SK-N-SH (cell line): ENCODE results near the gene AVP. TPM values are rescaled to one million over a fixed set of nuclear protein-coding genes. Genes with fewer than 3 reads are reported as not detected.
A peak's percentile ranks its signal among the peaks of the same experiment; 100 is the strongest.

Experiments used
- CTCF ChIA-PET: fragments of 300-600, 350-600 bp; formaldehyde crosslinking; extraction: SDS; loops from one replicate; lab custom pipeline; 2021; lab: Yijun Ruan, JAX
- POLR2A ChIA-PET: fragments of 350-600 bp; sonication (Branson Sonifier 250); formaldehyde crosslinking; extraction: SDS; loops from one replicate; lab custom pipeline; 2020; ENCODE audit warnings: antibody characterized with exemption, inconsistent platforms; lab: Yijun Ruan, JAX
- DNase-seq: peaks from one replicate; pipeline ENCODE4 v3.0.0; 2012
- H2AFZ ChIP-seq: fragments of 200-600 bp; sonication (generic); 2 replicates; pipeline ENCODE4 v1.8.1; 2016; ENCODE audit warnings: antibody characterized with exemption, mild to moderate bottlenecking, low read depth
- H3F3A ChIP-seq: fragments of 200-600 bp; sonication (generic); replicated peaks from 2 replicates; pipeline ENCODE3; 2016; ENCODE audit warnings: antibody characterized with exemption, mild to moderate bottlenecking; ENCODE audit not compliant: insufficient read depth
- H3K27ac ChIP-seq, 2 experiments: fragments of 200-500 bp in 1 of 2; fragments of 200-600 bp in 1 of 2; sonication (Bioruptor generic) in 1 of 2; sonication (generic), shearing (Covaris generic) in 1 of 2; 2 replicates each; pipeline versions ENCODE4 v1.5.1 to v1.6.1; 2014 to 2016; ENCODE audit warnings: low read depth in 2 of 2, inconsistent platforms in 1 of 2, low read length in 1 of 2, mild to moderate bottlenecking in 1 of 2, mixed read lengths in 1 of 2
- H3K27me3 ChIP-seq: fragments of 200-600 bp; sonication (generic), shearing (Covaris generic); 2 replicates; pipeline ENCODE4 v1.6.1; 2016; ENCODE audit warnings: mixed run types; ENCODE audit not compliant: insufficient read depth
- H3K36me3 ChIP-seq, 2 experiments: fragments of 200-500 bp in 1 of 2; fragments of 200-600 bp in 1 of 2; sonication (Bioruptor generic) in 1 of 2; sonication (generic) in 1 of 2; replicated peaks in 1 of 2; 2 replicates each; pipeline versions ENCODE3 to v1.5.1; 2014 to 2016; ENCODE audit warnings: low read length in 1 of 2, mild to moderate bottlenecking in 1 of 2; ENCODE audit not compliant: insufficient read depth in 2 of 2, control insufficient read depth in 1 of 2
- H3K4me1 ChIP-seq, 2 experiments: fragments of 200-500 bp in 1 of 2; fragments of 200-600 bp in 1 of 2; sonication (Bioruptor generic) in 1 of 2; sonication (generic), shearing (Covaris generic) in 1 of 2; 2 replicates each; pipeline versions ENCODE4 v1.5.1 to v1.6.1; 2014 to 2016; ENCODE audit warnings: low read depth in 1 of 2, low read length in 1 of 2, mixed run types in 1 of 2; ENCODE audit not compliant: insufficient read depth in 2 of 2, control insufficient read depth in 1 of 2
- H3K4me2 ChIP-seq: fragments of 200-600 bp; sonication (generic), shearing (Covaris generic); 2 replicates; pipeline ENCODE4 v1.6.1; 2017; ENCODE audit warnings: mixed run types
- H3K4me3 ChIP-seq, 2 experiments: fragments of 200-500 bp in 1 of 2; fragments of 200-600 bp in 1 of 2; sonication (Bioruptor generic) in 1 of 2; sonication (generic), shearing (Covaris generic) in 1 of 2; 2 replicates each; pipeline versions ENCODE4 v1.5.1 to v1.8.1; 2014 to 2016; ENCODE audit warnings: low read depth in 2 of 2, inconsistent platforms in 1 of 2, low read length in 1 of 2, mild to moderate bottlenecking in 1 of 2, mixed read lengths in 1 of 2, moderate library complexity in 1 of 2
- H3K79me2 ChIP-seq: fragments of 200-600 bp; sonication (generic); 2 replicates; pipeline ENCODE4 v1.8.1; 2017; ENCODE audit warnings: mild to moderate bottlenecking; ENCODE audit not compliant: insufficient read depth
- H3K9ac ChIP-seq: fragments of 200-600 bp; sonication (generic); 2 replicates; pipeline ENCODE4 v1.6.1; 2017; ENCODE audit warnings: mixed run types
- H3K9me2 ChIP-seq: fragments of 200-600 bp; sonication (generic); 2 replicates; pipeline ENCODE4 v1.6.1; 2017; ENCODE audit warnings: mixed run types
- H3K9me3 ChIP-seq: fragments of 200-600 bp; sonication (generic); 2 replicates; pipeline ENCODE4 v1.6.1; 2017; ENCODE audit warnings: mixed run types, mild to moderate bottlenecking, moderate library complexity
- H4K20me1 ChIP-seq: fragments of 200-600 bp; sonication (generic); 2 replicates; pipeline ENCODE4 v1.6.1; 2017; ENCODE audit warnings: mild to moderate bottlenecking, mixed run types; ENCODE audit not compliant: insufficient read depth
- CTCF ChIP-seq: fragments of 200-600 bp; sonication (generic); IDR thresholded peaks from 2 replicates; pipeline ENCODE4 v1.6.1; 2017; ENCODE audit warnings: antibody characterized with exemption, mild to moderate bottlenecking, moderate library complexity
- ELF1 ChIP-seq: IDR thresholded peaks from 2 replicates; pipeline ENCODE4 v1.4.0; 2012
- EP300 ChIP-seq, 2 experiments: IDR thresholded peaks; 2 replicates each; pipeline versions ENCODE4 v1.4.0 to v1.6.1; 2012; ENCODE audit warnings: borderline replicate concordance in 1 of 2, low read depth in 1 of 2, low read length in 1 of 2
- JUND ChIP-seq: IDR thresholded peaks from 2 replicates; pipeline ENCODE4 v1.4.0; 2012
- NRF1 ChIP-seq: IDR thresholded peaks from 2 replicates; pipeline ENCODE4 v1.6.1; 2012; ENCODE audit warnings: low read depth, mild to moderate bottlenecking, low read length
- POLR2AphosphoS5 ChIP-seq: IDR thresholded peaks from 2 replicates; pipeline ENCODE4 v1.6.1; 2012; ENCODE audit warnings: low read depth, low read length
- REST ChIP-seq: IDR thresholded peaks from 2 replicates; pipeline ENCODE4 v1.6.1; 2012; ENCODE audit warnings: mild to moderate bottlenecking, low read depth, low read length, moderate library complexity
- SIN3A ChIP-seq: IDR thresholded peaks from 2 replicates; pipeline ENCODE4 v1.6.1; 2012; ENCODE audit warnings: low read depth, mild to moderate bottlenecking, low read length, moderate library complexity, borderline replicate concordance
- YY1 ChIP-seq: IDR thresholded peaks from 2 replicates; pipeline ENCODE4 v1.4.0; 2012; ENCODE audit warnings: low read depth, mild to moderate bottlenecking
- WGBS: methylation state at CpG from one replicate; pipeline ENCODE4 v1.1.6; 2017; ENCODE audit warnings: low lambda C conversion rate; 5-methylcytosine and 5-hydroxymethylcytosine counted together
- polyA plus RNA-seq, 3 experiments: library from polyadenylated mRNA; depleted of rRNA; stranded (reverse); fragments of >200 nt; gene quantifications; 2 replicates each; pipeline ENCODE4 v1.2.3, GENCODE V29; 2012
- TF ChIP-seq, protein P1 (sequence below): IDR thresholded peaks from 2 replicates; pipeline ENCODE4 v1.4.0; 2012; ENCODE audit warnings: low read depth, borderline replicate concordance

AVP gene
- polyA plus RNA-seq, 1 of the 3 experiments (the other 2 are of a cell fraction), result not detected

DNA sequence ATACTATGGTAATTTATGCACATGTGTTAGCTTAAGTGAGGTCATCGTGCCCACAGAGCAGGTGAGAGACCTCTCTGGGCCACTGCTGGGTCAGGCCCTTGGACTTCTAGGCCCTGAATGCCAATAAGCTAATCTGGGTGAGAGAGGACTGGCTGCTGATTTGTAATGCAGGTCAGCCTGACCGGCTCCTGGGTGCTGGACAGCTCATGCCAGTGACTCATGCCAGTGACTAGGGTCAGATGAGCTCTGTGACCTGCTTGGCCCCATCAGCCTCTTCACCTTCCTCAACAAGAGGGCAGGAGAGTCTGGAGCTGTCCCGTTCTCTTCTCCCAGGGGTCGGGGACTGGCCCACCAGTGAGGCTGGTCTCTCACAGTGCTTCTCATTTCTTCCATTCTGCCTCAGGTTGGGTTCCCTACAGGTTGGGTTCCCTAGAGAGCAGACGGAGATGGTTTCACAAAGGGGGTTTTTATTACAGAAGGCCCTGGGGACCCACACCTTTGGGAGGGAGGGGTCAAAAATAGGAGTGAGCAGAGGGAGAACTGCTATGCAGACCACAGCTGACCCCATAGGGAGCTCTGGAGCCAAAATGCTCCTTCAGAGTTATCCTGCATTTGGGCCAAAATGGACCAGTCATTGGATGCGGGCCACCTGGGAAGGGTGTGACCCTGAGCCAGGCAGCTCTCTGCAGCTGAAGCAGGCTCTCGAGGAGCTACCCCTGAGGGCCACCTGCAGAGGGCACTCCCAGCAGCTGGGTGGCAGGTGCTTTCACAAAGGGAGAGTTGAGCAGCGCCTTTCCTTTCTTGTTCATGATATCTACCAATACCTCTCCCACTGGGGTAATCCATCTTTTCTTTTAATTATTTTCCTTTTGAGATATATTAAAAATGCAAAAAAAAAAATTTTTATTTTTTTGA lies 15.3 kb downstream of the AVP start (continued):
- TF ChIP-seq REST, result peak; percentile 92

DNA sequence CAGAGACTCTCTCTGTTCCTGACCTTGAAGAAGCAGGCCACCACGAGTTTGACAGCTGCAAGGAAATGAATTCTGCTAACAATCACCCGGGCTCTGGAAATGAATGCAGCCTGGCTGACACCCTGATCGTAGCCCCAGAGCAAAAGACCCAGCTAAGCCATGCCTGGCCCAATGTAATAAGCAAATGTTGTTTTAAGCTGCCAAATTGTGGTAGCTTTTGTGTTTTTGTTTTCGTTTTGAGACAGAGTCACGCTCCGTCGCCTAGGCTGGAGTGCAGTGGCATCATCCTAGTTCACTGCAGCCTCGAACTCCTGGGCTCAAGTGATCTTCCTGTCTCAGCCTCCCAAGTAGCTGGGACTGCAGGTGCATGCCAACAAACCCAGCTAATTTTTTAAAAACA lies 16.4 kb downstream of the AVP start:
- no peaks in the 10 kb centered on the region for H3K9me2 ChIP-seq
- no peaks in the 10 kb centered on the region for H3K4me1 ChIP-seq
- ChIA-PET CTCF (interaction anchor here (0.6 to 3.8 kb wide), 3 partner anchors 15 to 427 kb away, joined by 3 to 18 read pairs (median 4); no protein-coding TSS in a partner anchor), POLR2A (no interaction called here)
- no peaks in the 10 kb centered on the region for H3K36me3 ChIP-seq
- H2AFZ ChIP-seq, result no peak overlapping the region
- 75% methylated on average over 8 of the region's 8 CpGs for WGBS
- TF ChIP-seq NRF1 (no peak), ELF1 (no peak), POLR2AphosphoS5 (no peak), EP300 (IDR thresholded peaks at IDR 0.05; ENCODE audit: borderline replicate concordance in 1 of 2, low read depth in 1 of 2, low read length in 1 of 2) (no peak)
- TF ChIP-seq, all 33 proteins: peak for 0
- Histone ChIP-seq H3K4me3 (no peak overlapping the region), H3F3A (no peaks in the 10 kb centered on the region), H3K27ac (no peak overlapping the region), H3K79me2 (no peaks in the 10 kb centered on the region), H3K4me2 (no peak overlapping the region), H3K27me3 (no peaks in the 10 kb centered on the region), H4K20me1 (no peaks in the 10 kb centered on the region), H3K9me3 (no peaks in the 10 kb centered on the region), H3K9ac (no peak overlapping the region)
- DNase-seq, result no peak

DNA sequence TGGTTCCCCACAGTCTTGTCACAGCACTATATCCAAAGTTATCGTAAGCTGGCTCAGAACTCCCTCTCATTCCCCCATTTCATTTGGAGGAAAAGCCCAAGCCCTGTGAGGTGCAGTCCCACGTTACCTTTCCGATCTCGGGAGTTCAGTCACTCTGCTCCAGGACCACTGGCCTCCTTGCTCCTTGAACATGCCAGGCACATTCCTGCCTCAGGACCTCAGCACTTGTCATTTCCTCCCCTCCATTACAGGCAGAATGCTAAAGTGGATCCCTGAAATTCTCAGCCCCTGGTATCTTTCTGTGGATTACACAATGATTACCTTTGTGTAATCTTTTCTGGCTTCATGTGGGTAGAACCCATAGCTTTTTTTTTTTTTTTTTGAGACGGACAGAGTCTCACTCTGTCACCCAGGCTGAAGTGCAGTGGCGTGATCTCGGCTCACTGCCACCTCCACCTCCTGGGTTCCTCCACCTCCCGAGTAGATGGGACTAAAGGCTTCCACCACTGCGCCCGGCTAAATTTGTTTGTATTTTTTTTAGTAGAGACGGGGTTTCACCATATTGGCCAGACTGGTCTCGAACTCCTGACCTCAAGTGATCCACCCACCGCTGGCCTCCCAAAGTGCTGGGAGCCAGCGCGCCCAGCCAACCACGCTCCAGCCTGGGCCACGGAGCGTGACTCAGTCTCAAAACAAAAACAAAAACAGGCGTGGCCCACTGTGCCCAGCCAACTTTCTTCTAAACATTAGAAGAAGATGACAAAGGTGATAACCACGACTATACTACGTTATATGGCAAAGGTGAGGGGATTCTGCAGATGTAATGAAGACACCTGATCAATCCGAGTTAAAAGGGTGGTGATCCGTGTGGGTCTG lies 17.1 kb downstream of the AVP start:
- Histone ChIP-seq H3K79me2 (no peaks in the 10 kb centered on the region), H3K4me2 (no peak overlapping the region), H3K4me3 (no peak overlapping the region), H3K9ac (no peak overlapping the region), H3K27me3 (no peaks in the 10 kb centered on the region), H3K27ac (no peak overlapping the region), H3K9me2 (no peaks in the 10 kb centered on the region), H3K36me3 (no peaks in the 10 kb centered on the region), H3K9me3 (no peaks in the 10 kb centered on the region), H2AFZ (no peak overlapping the region), H3K4me1 (no peaks in the 10 kb centered on the region), H4K20me1 (no peaks in the 10 kb centered on the region), H3F3A (no peaks in the 10 kb centered on the region)
- WGBS, result 82% methylated on average over 23 of the region's 23 CpGs
- peak; percentile 2 for DNase-seq
- TF ChIP-seq JUND, result no peak
- TF ChIP-seq CTCF, result no peak
- no peak for TF ChIP-seq YY1
- TF ChIP-seq, protein P1, sequence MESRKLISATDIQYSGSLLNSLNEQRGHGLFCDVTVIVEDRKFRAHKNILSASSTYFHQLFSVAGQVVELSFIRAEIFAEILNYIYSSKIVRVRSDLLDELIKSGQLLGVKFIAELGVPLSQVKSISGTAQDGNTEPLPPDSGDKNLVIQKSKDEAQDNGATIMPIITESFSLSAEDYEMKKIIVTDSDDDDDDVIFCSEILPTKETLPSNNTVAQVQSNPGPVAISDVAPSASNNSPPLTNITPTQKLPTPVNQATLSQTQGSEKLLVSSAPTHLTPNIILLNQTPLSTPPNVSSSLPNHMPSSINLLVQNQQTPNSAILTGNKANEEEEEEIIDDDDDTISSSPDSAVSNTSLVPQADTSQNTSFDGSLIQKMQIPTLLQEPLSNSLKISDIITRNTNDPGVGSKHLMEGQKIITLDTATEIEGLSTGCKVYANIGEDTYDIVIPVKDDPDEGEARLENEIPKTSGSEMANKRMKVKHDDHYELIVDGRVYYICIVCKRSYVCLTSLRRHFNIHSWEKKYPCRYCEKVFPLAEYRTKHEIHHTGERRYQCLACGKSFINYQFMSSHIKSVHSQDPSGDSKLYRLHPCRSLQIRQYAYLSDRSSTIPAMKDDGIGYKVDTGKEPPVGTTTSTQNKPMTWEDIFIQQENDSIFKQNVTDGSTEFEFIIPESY, result no peak
- TF ChIP-seq SIN3A, result no peak
- no peak for TF ChIP-seq POLR2AphosphoS5
- ChIA-PET POLR2A (no interaction called here), CTCF (interaction anchor here (0.6 to 3.8 kb wide), 3 partner anchors 14 to 49 kb away, joined by 3 to 18 read pairs (median 3); no protein-coding TSS in a partner anchor)
